Tibial nerve (tissue), 4 donors: ENCODE measurements around the gene ICOS.

Experiments used
- CTCF ChIP-seq, 5 experiments: fragments of 200-600 bp in 3 of 5; fragments of 450-650 bp in 2 of 5; sonication (generic) in 3 of 5; IDR thresholded peaks; one replicate each; pipeline ENCODE4 v1.5.1; 2016 to 2019; ENCODE audit warnings: antibody characterized with exemption in 5 of 5, mild to moderate bottlenecking in 3 of 5, moderate library complexity in 2 of 5
- EP300 ChIP-seq, 2 donors: sonication (generic); formaldehyde crosslinking; IDR thresholded peaks; one replicate each; pipeline ENCODE4 v1.6.1; 2017; ENCODE audit warnings: antibody characterized with exemption in 2 of 2, mild to moderate bottlenecking in 1 of 2
- POLR2A ChIP-seq, 2 donors: fragments of 450-650 bp; IDR thresholded peaks; one replicate each; pipeline ENCODE4 v1.6.1; 2017; ENCODE audit warnings: antibody characterized with exemption in 2 of 2, mild to moderate bottlenecking in 2 of 2, moderate library complexity in 2 of 2

GRCh38 chr2:203904022-203904421, 32.5 kb upstream of the ICOS start:
- no peak for TF ChIP-seq CTCF (IDR thresholded peaks at IDR 0.05)
- TF ChIP-seq POLR2A (IDR thresholded peaks at IDR 0.05), result no peak
- TF ChIP-seq EP300 (IDR thresholded peaks at IDR 0.05), result no peak
